Hematopoietic multipotent progenitor cell treated with erythropoietin and hydrocortisone succinate and interleukin-3 and kit ligand, for 17 days (in vitro differentiated cells): ENCODE data around the gene ZNF438.
"Not testable (repeated sequence)": the region's sequence is repeated elsewhere in the genome, so short reads cannot be mapped to it uniquely, and the experiment has no call there.

Experiments
- DNase-seq: peaks from one replicate; pipeline ENCODE4 v3.0.0-alpha.2; 2015; ENCODE audit warnings: low spot score

Gene ZNF438

GRCh38 chr10:30805061-30805460 lies 226.6 kb downstream of the ZNF438 start:
- DNase-seq, result no peak

GRCh38 chr10:30804478-30805055 lies 227.1 kb downstream of the ZNF438 start:
- no peak for DNase-seq

- no peak for DNase-seq
Measured at GRCh38 chr10:30803892-30804322, 227.8 kb downstream of the ZNF438 start.

DNA sequence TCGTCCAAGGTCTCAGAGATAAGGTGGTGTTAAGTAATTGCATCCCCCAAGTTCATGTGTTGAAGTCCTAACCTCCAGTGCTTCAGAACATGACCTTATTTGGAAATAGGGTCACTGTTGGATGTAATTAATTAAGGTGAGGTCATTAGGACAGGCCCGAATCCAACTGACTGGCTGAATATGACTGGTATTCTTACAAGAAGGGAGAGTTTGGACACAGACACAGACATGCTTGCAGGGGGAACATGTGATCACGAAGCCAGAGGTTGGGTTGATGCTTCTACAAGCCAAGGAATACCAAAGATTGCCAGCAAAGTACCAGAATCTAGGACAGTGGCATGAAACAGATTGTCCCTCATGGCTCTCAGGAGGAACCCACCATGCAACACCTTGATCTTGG lies 228.6 kb downstream of the ZNF438 start:
- DNase-seq, result no peak

GRCh38 chr10:30800368-30800767 lies 231.3 kb downstream of the ZNF438 start:
- no peak for DNase-seq

DNA sequence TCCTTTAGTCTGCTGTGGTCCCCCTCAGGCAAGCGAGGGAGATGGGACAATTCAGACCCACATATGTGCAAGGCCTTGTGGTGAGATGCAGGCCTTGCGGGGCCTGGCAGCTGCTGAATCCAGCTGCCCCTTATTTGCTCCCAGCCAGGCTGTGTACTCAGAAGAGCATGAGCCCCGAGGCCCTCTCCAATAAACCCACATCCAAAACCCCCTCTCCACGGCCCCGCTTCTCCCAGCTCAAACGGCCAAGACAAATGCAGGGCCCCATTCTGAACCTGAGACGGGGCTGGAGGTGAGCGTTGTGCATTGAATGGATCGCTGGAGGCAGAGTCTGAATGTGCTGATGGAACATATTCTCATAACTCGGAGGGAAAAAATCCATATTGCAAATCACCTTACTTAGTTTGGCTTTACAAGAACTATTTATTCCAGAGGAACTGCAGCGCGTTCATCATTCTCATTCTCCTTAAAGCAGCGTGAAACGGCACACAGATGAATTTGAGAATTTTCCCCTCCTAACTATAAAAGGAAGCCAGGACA lies 232.9 kb downstream of the ZNF438 start:
- no peak for DNase-seq

GRCh38 chr10:30795024-30795423 lies 236.6 kb downstream of the ZNF438 start:
- DNase-seq, result not testable (repeated sequence)
